ENCODE results near the gene ARFRP1.
"Not testable (repeated sequence)": the region's sequence is repeated elsewhere in the genome, so short reads cannot be mapped to it uniquely, and the experiment has no call there.

The ARFRP1 gene

GRCh38 chr20:63686094-63686491, 21.7 kb downstream of the ARFRP1 start:
- Histone ChIP-seq H3K4me3 (no peak overlapping the region), H3K27ac (peak overlapping the region; percentile 29 to 95 (median 82))

GRCh38 chr20:63685269-63686026, 22.3 kb downstream of the ARFRP1 start:
- Histone ChIP-seq H3K4me3 (no peak overlapping the region), H3K27ac (peak overlapping the region in 20 of 21 experiments; percentile 29 to 95 (median 83))

- H3K27ac ChIP-seq: peak overlapping the region; percentile 23 to 94 (median 77)
- no peak overlapping the region for H3K4me3 ChIP-seq
Measured at GRCh38 chr20:63682384-63683139, 25.2 kb downstream of the ARFRP1 start.

GRCh38 chr20:63681609-63682142, 26.1 kb downstream of the ARFRP1 start:
- Histone ChIP-seq H3K27ac (peak overlapping the region in 20 of 21 experiments; percentile 4 to 94 (median 76)), H3K4me3 (no peak overlapping the region)

- Histone ChIP-seq H3K27ac (peak overlapping the region in 10 of 21 experiments; percentile 71 to 94 (median 78)), H3K4me3 (no peak overlapping the region)
Measured at GRCh38 chr20:63680857-63681608, 26.7 kb downstream of the ARFRP1 start.

GRCh38 chr20:63680427-63680826, 27.3 kb downstream of the ARFRP1 start:
- Histone ChIP-seq H3K27ac (peak overlapping the region in 1 of 21 experiments; percentile 72), H3K4me3 (no peak overlapping the region)

GRCh38 chr20:63679799-63680305, 27.9 kb downstream of the ARFRP1 start:
- Histone ChIP-seq H3K4me3 (no peak overlapping the region), H3K27ac (peak overlapping the region in 2 of 21 experiments; percentile 10 to 72)

GRCh38 chr20:63678667-63679465, 28.9 kb downstream of the ARFRP1 start:
- Histone ChIP-seq H3K4me3 (no peak overlapping the region), H3K27ac (no peak overlapping the region)

GRCh38 chr20:63678071-63678470, 29.7 kb downstream of the ARFRP1 start:
- H3K27ac ChIP-seq: peak overlapping the region in 2 of 21 experiments; percentile 14 to 65
- no peak overlapping the region for H3K4me3 ChIP-seq

- no peak overlapping the region for H3K27ac ChIP-seq
- H3K4me3 ChIP-seq: no peak overlapping the region
Measured at GRCh38 chr20:63675681-63676368, 32.0 kb downstream of the ARFRP1 start.

GRCh38 chr20:63673951-63674350, 33.8 kb downstream of the ARFRP1 start:
- H3K27ac ChIP-seq: no peak overlapping the region

GRCh38 chr20:63672666-63673065, 35.1 kb downstream of the ARFRP1 start:
- Histone ChIP-seq H3K27ac (no peak overlapping the region), H3K4me3 (no peak overlapping the region)

More at GRCh38 chr20:63673951-63674350, 33.8 kb downstream of the ARFRP1 start:
- H3K4me3 ChIP-seq: no peak overlapping the region

- H3K27ac ChIP-seq, H3K4me3 ChIP-seq: not testable (repeated sequence)
Measured at GRCh38 chr20:63671695-63672094, 36.1 kb downstream of the ARFRP1 start.

- H3K27ac ChIP-seq: no peak overlapping the region
- no peak overlapping the region for H3K4me3 ChIP-seq
Measured at GRCh38 chr20:63668351-63668750, 39.4 kb downstream of the ARFRP1 start.

GRCh38 chr20:63667858-63668257, 39.9 kb downstream of the ARFRP1 start:
- H3K27ac ChIP-seq: no peak overlapping the region

GRCh38 chr20:63665708-63666107, 42.1 kb downstream of the ARFRP1 start:
- Histone ChIP-seq H3K27ac (peak overlapping the region in 1 of 21 experiments; percentile 44), H3K4me3 (no peak overlapping the region)

More at GRCh38 chr20:63667858-63668257, 39.9 kb downstream of the ARFRP1 start:
- H3K4me3 ChIP-seq: no peak overlapping the region

- Histone ChIP-seq H3K27ac (peak overlapping the region in 1 of 21 experiments; percentile 44), H3K4me3 (no peak overlapping the region)
Measured at GRCh38 chr20:63664861-63665594, 42.7 kb downstream of the ARFRP1 start.
